HL-60 (cell line): Measurements from ENCODE around the gene CACNA1H.

ENCODE experiments used
- DNase-seq, 2 experiments: peaks; one replicate each; pipeline ENCODE4 v3.0.0-alpha.2; 2010 to 2020; ENCODE audit warnings: low read depth in 1 of 2, low spot score in 1 of 2
- H3K27ac ChIP-seq: fragments of 250-450 bp; sonication (Bioruptor Pico); replicated peaks from 2 replicates; pipeline ENCODE4 v1.5.1; 2020; ENCODE audit warnings: mild to moderate bottlenecking, moderate library complexity
- H3K27me3 ChIP-seq: fragments of 250-450 bp; sonication (Bioruptor Pico); 2 replicates; pipeline ENCODE4 v1.5.1; 2021; ENCODE audit warnings: mild to moderate bottlenecking, moderate library complexity; ENCODE audit not compliant: insufficient read depth, poor library complexity, severe bottlenecking
- H3K4me3 ChIP-seq: replicated peaks from 2 replicates; pipeline ENCODE4 v1.5.1; 2011; ENCODE audit warnings: mild to moderate bottlenecking, control low read depth, low read length; ENCODE audit not compliant: insufficient read depth
- CTCF ChIP-seq: IDR thresholded peaks from one replicate; pipeline ENCODE4 v1.5.1; 2011; ENCODE audit warnings: low read length, control low read depth, inconsistent platforms; ENCODE audit not compliant: insufficient read depth
- GABPA ChIP-seq: IDR thresholded peaks from 2 replicates; pipeline ENCODE4 v1.6.1; 2012; ENCODE audit warnings: low read depth
- POLR2AphosphoS5 ChIP-seq: IDR thresholded peaks from 2 replicates; pipeline ENCODE4 v1.6.1; 2012; ENCODE audit warnings: low read depth
- SPI1 ChIP-seq: IDR thresholded peaks from 2 replicates; pipeline ENCODE4 v1.6.1; 2012; ENCODE audit warnings: low read depth, mild to moderate bottlenecking, borderline replicate concordance
- TF ChIP-seq, protein P1 (sequence below): IDR thresholded peaks from 2 replicates; pipeline ENCODE4 v1.6.1; 2012; ENCODE audit warnings: low read depth; ENCODE audit not compliant: insufficient replicate concordance

CACNA1H gene

DNA sequence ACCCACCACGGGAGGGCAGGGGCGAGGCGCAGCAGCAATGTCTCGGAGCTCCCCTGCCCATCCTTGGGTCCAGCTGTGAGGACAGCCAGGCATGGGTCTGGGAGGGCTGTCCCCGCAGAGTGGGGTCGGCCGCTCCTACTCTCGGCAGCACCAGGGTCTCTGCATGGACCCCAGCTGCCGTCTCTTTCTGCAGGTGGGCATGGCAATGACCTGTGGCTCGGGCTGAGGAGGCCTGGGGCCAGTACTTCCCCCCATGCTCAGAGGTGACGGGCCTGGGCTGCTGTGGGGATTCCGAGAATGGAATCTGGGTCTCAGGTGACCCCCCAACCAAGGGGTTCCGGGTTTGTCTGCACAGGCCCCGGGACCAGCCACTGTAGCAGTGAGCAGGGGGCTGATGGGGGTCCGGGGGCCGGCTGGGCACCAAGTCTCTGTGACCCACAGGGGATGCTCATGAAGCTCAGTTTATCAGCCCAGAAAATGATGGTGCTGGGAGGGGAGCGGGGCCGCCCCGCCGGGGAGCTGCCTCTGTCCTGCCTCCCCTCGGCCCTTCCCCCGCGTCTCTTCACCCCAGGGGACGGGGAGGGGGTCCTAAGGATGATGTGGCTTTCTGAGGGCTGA is 23.5 kb downstream of the CACNA1H start:
- Histone ChIP-seq H3K4me3 (no peak overlapping the region), H3K27me3 (no peaks in the 10 kb centered on the region), H3K27ac (no peak overlapping the region)
- DNase-seq = no peak
- TF ChIP-seq CTCF (no peak), GABPA (no peak), SPI1 (no peak), POLR2AphosphoS5 (no peak)
- TF ChIP-seq, protein P1, sequence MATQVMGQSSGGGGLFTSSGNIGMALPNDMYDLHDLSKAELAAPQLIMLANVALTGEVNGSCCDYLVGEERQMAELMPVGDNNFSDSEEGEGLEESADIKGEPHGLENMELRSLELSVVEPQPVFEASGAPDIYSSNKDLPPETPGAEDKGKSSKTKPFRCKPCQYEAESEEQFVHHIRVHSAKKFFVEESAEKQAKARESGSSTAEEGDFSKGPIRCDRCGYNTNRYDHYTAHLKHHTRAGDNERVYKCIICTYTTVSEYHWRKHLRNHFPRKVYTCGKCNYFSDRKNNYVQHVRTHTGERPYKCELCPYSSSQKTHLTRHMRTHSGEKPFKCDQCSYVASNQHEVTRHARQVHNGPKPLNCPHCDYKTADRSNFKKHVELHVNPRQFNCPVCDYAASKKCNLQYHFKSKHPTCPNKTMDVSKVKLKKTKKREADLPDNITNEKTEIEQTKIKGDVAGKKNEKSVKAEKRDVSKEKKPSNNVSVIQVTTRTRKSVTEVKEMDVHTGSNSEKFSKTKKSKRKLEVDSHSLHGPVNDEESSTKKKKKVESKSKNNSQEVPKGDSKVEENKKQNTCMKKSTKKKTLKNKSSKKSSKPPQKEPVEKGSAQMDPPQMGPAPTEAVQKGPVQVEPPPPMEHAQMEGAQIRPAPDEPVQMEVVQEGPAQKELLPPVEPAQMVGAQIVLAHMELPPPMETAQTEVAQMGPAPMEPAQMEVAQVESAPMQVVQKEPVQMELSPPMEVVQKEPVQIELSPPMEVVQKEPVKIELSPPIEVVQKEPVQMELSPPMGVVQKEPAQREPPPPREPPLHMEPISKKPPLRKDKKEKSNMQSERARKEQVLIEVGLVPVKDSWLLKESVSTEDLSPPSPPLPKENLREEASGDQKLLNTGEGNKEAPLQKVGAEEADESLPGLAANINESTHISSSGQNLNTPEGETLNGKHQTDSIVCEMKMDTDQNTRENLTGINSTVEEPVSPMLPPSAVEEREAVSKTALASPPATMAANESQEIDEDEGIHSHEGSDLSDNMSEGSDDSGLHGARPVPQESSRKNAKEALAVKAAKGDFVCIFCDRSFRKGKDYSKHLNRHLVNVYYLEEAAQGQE = no peak

GRCh38 chr16:1177053-1177452 is 24.1 kb downstream of the CACNA1H start:
- no peak overlapping the region for H3K4me3 ChIP-seq

DNA sequence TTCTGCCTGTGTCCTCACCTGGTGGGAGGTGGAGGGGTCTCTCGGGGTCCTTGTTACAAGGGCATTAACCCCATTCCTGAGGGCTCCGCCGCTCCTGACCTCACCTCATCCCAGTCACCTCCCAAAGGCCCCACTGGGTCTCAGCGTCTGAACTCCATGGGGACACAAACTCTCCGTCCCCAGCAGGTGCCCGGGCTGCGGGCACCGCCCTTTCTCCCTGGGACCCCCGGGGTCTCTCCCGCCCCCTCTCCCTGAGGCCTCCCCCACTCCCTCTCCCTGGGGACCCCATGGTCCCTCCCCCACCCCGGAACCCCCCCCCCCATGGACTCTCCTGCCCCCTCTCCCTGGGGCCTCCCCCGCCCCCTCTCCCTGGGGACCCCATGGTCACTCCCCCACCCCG is 24.8 kb downstream of the CACNA1H start:
- H3K27ac ChIP-seq = no peak overlapping the region
- no peak for DNase-seq
- H3K27me3 ChIP-seq = no peaks in the 10 kb centered on the region
- TF ChIP-seq POLR2AphosphoS5 (no peak), CTCF (no peak), GABPA (no peak), SPI1 (no peak)
- TF ChIP-seq, protein P1 = no peak
- no peak overlapping the region for H3K4me3 ChIP-seq

More at GRCh38 chr16:1177053-1177452, 24.1 kb downstream of the CACNA1H start:
- Histone ChIP-seq H3K27ac (no peak overlapping the region), H3K27me3 (no peaks in the 10 kb centered on the region)
- no peak for DNase-seq
- TF ChIP-seq POLR2AphosphoS5 = no peak
- TF ChIP-seq, protein P1 = no peak
- TF ChIP-seq SPI1 = no peak
- no peak for TF ChIP-seq GABPA
- no peak for TF ChIP-seq CTCF
